ENCODE results near the gene SLC6A17. TPM values are rescaled to one million over a fixed set of nuclear protein-coding genes. Genes with fewer than 3 reads are reported as not detected.

Gene SLC6A17
- total RNA-seq, 2 experiments from 2014 or later = 0.05 to 0.18 TPM

DNA sequence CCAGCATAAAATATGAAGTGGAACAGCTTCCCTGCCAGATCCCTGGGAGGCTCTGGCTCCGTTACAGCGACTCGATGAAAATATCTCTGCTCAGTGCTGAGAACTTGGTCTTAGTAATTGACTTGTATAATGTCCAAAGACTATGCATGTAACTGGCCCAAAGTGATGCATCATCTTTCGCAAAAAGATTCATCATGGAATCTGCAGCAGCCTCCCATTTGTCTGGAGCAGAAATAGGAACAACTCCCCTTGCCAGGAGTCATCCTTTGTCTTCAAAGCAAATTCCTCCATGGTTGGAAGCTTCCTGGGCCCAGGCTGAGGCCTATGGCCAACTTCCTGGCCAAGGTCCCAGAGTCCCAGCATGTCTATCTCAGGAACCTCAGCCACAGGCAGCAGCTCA lies 16.9 kb upstream of the SLC6A17 start:
- TF ChIP-seq CTCF (IDR thresholded peaks at IDR 0.05) = no peak
- no peak for DNase-seq
- no peaks in the 10 kb centered on the region for H3K36me3 Mint-ChIP-seq (ENCODE audit: low read depth)
- H3K9me3 Mint-ChIP-seq = no peaks in the 10 kb centered on the region
- H3K27ac Mint-ChIP-seq = no peak overlapping the region
- H3K27me3 Mint-ChIP-seq = peaks cover 45% of the 10 kb centered on the region
- no peak overlapping the region for H3K4me3 Mint-ChIP-seq
- intact Hi-C loops (cut with micrococcal nuclease) = no loop called here
- H3K4me1 Mint-ChIP-seq (ENCODE audit: low read depth) = peaks cover 8% of the 10 kb centered on the region
- ChIA-PET POLR2A (no interaction called here), CTCF (interaction anchor here (1.0 to 1.7 kb wide), 6 partner anchors 8 to 28 kb away, joined by 3 to 5 read pairs (median 4); partner anchors contain the start of gene SLC6A17)
- no peak for ATAC-seq

GRCh38 chr1:110134050-110134595 lies 16.2 kb upstream of the SLC6A17 start:
- Mint-ChIP-seq H3K36me3 (ENCODE audit: low read depth) (no peaks in the 10 kb centered on the region), H3K27me3 (peaks cover 44% of the 10 kb centered on the region)

DNA sequence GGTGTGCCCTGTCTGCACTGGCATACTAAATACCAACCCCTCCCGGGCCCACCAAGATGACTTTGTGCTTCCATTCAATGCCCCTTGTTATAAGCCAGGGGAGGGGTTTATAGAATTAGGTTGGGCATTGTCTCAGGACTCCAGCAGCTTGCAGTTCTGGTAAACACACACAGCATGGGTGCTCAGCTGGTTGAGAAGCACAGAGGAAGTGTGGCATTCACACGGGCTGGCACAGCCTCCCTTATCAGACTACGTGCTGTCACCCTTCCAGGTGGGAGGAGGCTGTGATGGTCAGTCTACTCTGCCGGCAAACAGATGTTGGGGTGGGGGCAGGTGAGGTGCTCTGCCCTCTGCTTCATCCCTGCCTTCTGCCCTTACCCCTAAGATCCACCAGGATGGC lies 15.0 kb upstream of the SLC6A17 start:
- H3K4me3 Mint-ChIP-seq = no peak overlapping the region
- peaks cover 8% of the 10 kb centered on the region for H3K4me1 Mint-ChIP-seq (ENCODE audit: low read depth)
- ATAC-seq (no peak), DNase-seq (no peak)
- intact Hi-C loops (cut with micrococcal nuclease) = no loop called here
- H3K9me3 Mint-ChIP-seq = no peaks in the 10 kb centered on the region
- peaks cover 40% of the 10 kb centered on the region for H3K27me3 Mint-ChIP-seq
- H3K27ac Mint-ChIP-seq = no peak overlapping the region
- ChIA-PET CTCF (interaction anchor here (1.2 to 1.7 kb wide), 4 partner anchors 13 to 76 kb away, joined by 3 to 5 read pairs (median 3); no protein-coding TSS in a partner anchor), POLR2A (no interaction called here)
- no peaks in the 10 kb centered on the region for H3K36me3 Mint-ChIP-seq (ENCODE audit: low read depth)
- TF ChIP-seq CTCF (IDR thresholded peaks at IDR 0.05) = no peak

More at GRCh38 chr1:110134050-110134595, 16.2 kb upstream of the SLC6A17 start:
- DNase-seq (no peak), ATAC-seq (no peak)
- ChIA-PET CTCF (interaction anchor here (1.0 to 1.7 kb wide), 8 partner anchors 9 to 75 kb away, joined by 3 to 5 read pairs (median 4); partner anchors contain the start of gene SLC6A17), POLR2A (interaction anchor here (0.6 kb wide), 1 partner anchor 546 kb away, joined by 3 read pairs; no protein-coding TSS in a partner anchor)
- TF ChIP-seq CTCF (IDR thresholded peaks at IDR 0.05) = no peak
- intact Hi-C loops (cut with micrococcal nuclease) = no loop called here
- Mint-ChIP-seq H3K4me1 (ENCODE audit: low read depth) (peaks cover 8% of the 10 kb centered on the region), H3K4me3 (no peak overlapping the region), H3K27ac (no peak overlapping the region), H3K9me3 (no peaks in the 10 kb centered on the region)

- DNase-seq (no peak), ATAC-seq (no peak)
- Mint-ChIP-seq H3K27me3 (peaks cover 37% of the 10 kb centered on the region), H3K4me1 (ENCODE audit: low read depth) (peaks cover 8% of the 10 kb centered on the region), H3K27ac (no peak overlapping the region), H3K9me3 (no peaks in the 10 kb centered on the region), H3K4me3 (no peak overlapping the region), H3K36me3 (ENCODE audit: low read depth) (no peaks in the 10 kb centered on the region)
- intact Hi-C loops (cut with micrococcal nuclease) = no loop called here
- POLR2A ChIA-PET = no interaction called here
- TF ChIP-seq CTCF (IDR thresholded peaks at IDR 0.05) = no peak
- CTCF ChIA-PET = interaction anchor here (0.6 kb wide), 1 partner anchor 325 kb away, joined by 3 read pairs; no protein-coding TSS in a partner anchor
Measured at GRCh38 chr1:110135666-110136065, 14.6 kb upstream of the SLC6A17 start.

DNA sequence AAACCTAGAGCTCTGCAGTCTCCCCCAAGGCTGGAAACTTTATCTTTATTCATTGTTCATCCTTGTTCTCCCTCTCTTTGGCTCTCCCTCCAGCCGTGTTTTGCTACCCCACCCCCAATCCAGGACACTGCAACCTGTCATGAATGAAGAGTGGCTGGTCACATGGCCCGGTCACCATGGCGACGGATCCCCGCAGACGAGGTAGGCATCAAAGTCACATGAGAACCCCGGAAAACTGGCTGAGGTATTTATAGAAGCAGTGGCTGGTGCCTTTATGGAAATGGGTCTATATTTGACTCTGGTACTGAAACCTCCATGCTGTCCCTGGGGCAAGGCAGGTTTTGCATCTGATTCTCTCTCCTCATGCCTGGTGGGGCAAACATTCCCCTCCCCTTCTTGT lies 13.4 kb upstream of the SLC6A17 start:
- DNase-seq (peak; percentile 67), ATAC-seq (peak; percentile 51)
- ChIA-PET CTCF (no interaction called here), POLR2A (no interaction called here)
- Mint-ChIP-seq H3K9me3 (no peaks in the 10 kb centered on the region), H3K27ac (no peak overlapping the region), H3K36me3 (ENCODE audit: low read depth) (no peaks in the 10 kb centered on the region), H3K4me3 (no peak overlapping the region), H3K27me3 (peaks cover 33% of the 10 kb centered on the region), H3K4me1 (ENCODE audit: low read depth) (peaks cover 8% of the 10 kb centered on the region)
- no peak for TF ChIP-seq CTCF (IDR thresholded peaks at IDR 0.05)
- intact Hi-C loops (cut with micrococcal nuclease) = no loop called here

Measured in activated CD8-positive, alpha-beta T cell treated with anti-CD3 and anti-CD28 coated beads for 36 hours (primary cell).